Measurements from ENCODE around the gene HMGXB4. TPM values are rescaled to one million over a fixed set of nuclear protein-coding genes. Genes with fewer than 3 reads are reported as not detected.

The HMGXB4 gene
- total RNA-seq, 4 donors from 2014 or later, result 10.8 to 19.0 (median 16.1) TPM

GRCh38 chr22:35315855-35316745, 58.8 kb downstream of the HMGXB4 start:
- no peak for ATAC-seq
- H3K27me3 ChIP-seq, result no peaks in the 10 kb centered on the region
- peaks cover 0 to 40% (median 20%) of the 10 kb centered on the region in 3 donors for H3K4me1 ChIP-seq
- no peaks in the 10 kb centered on the region for H3K9me3 ChIP-seq
- WGBS, 2 donors (ENCODE audit: low coverage in 1 of 2), result 63 to 90% methylated on average over 3 to 11 of the region's 27 CpGs
- H3K36me3 ChIP-seq, result peaks cover 0 to 53% of the 10 kb centered on the region in 2 donors
- TF ChIP-seq POLR2A (IDR thresholded peaks at IDR 0.05) (no peak), EP300 (IDR thresholded peaks at IDR 0.05) (no peak), CTCF (IDR thresholded peaks at IDR 0.05) (no peak), POLR2AphosphoS5 (IDR thresholded peaks at IDR 0.05) (no peak)
- H3K27ac ChIP-seq, result no peak overlapping the region
- H3K4me3 ChIP-seq, result no peak overlapping the region

GRCh38 chr22:35316751-35317150, 59.5 kb downstream of the HMGXB4 start:
- Histone ChIP-seq H3K4me3 (no peak overlapping the region), H3K4me1 (peaks cover 0 to 39% (median 20%) of the 10 kb centered on the region in 3 donors), H3K36me3 (peaks cover 0 to 59% of the 10 kb centered on the region in 2 donors), H3K27ac (no peak overlapping the region), H3K27me3 (no peaks in the 10 kb centered on the region), H3K9me3 (no peaks in the 10 kb centered on the region)
- TF ChIP-seq POLR2A (IDR thresholded peaks at IDR 0.05), result no peak
- no peak for TF ChIP-seq EP300 (IDR thresholded peaks at IDR 0.05)
- TF ChIP-seq CTCF (IDR thresholded peaks at IDR 0.05), result no peak
- no peak for TF ChIP-seq POLR2AphosphoS5 (IDR thresholded peaks at IDR 0.05)
- 87 to 89% methylated on average over 3 to 4 of the region's 7 CpGs for WGBS, 2 donors (ENCODE audit: low coverage in 1 of 2)
- no peak for ATAC-seq

- H3K4me3 ChIP-seq, result no peak overlapping the region
- peaks cover 0 to 28% (median 13%) of the 10 kb centered on the region in 3 donors for H3K4me1 ChIP-seq
- no peak overlapping the region for H3K27ac ChIP-seq
- TF ChIP-seq POLR2AphosphoS5 (IDR thresholded peaks at IDR 0.05), result no peak
- no peak for TF ChIP-seq CTCF (IDR thresholded peaks at IDR 0.05)
- TF ChIP-seq EP300 (IDR thresholded peaks at IDR 0.05), result no peak
- no peak for TF ChIP-seq POLR2A (IDR thresholded peaks at IDR 0.05)
- ATAC-seq, result no peak
- 67% methylated on average over 3 of the region's 12 CpGs; no CpG with 5 or more reads in 1 of the 2 donors for WGBS, 2 donors (ENCODE audit: low coverage in 1 of 2)
- H3K27me3 ChIP-seq, result no peaks in the 10 kb centered on the region
- H3K36me3 ChIP-seq, result peaks cover 0 to 70% of the 10 kb centered on the region in 2 donors
- no peaks in the 10 kb centered on the region for H3K9me3 ChIP-seq
These were observed 60.5 kb downstream of the HMGXB4 start for GRCh38 chr22:35317680-35318290.

- Histone ChIP-seq H3K9me3 (no peaks in the 10 kb centered on the region), H3K36me3 (peaks cover 0 to 77% of the 10 kb centered on the region in 2 donors), H3K4me3 (no peak overlapping the region), H3K27ac (no peak overlapping the region), H3K4me1 (peaks cover 0 to 21% (median 7%) of the 10 kb centered on the region in 3 donors), H3K27me3 (no peaks in the 10 kb centered on the region)
- 86 to 91% methylated on average over 5 to 6 of the region's 24 CpGs for WGBS, 2 donors (ENCODE audit: low coverage in 1 of 2)
- no peak for TF ChIP-seq POLR2AphosphoS5 (IDR thresholded peaks at IDR 0.05)
- ATAC-seq, result no peak
These were observed 61.3 kb downstream of the HMGXB4 start for GRCh38 chr22:35318346-35319215.

All from gastroesophageal sphincter (tissue), 4 donors.